Mesodermal cell (in vitro differentiated cells): ENCODE measurements around the gene CALM3.

Experiments
- H3K27ac ChIP-seq: 2 replicates; pipeline ENCODE4 v1.7.0; 2013; ENCODE audit warnings: mild to moderate bottlenecking, low read depth, low read length, moderate library complexity; ENCODE audit not compliant: severe bottlenecking
- H3K36me3 ChIP-seq: 2 replicates; pipeline ENCODE4 v1.7.1; 2013; ENCODE audit warnings: mild to moderate bottlenecking, low read length, moderate library complexity; ENCODE audit not compliant: control insufficient read depth, insufficient read depth
- H3K4me1 ChIP-seq: one replicate; pipeline ENCODE4 v1.7.1; 2013; ENCODE audit warnings: mild to moderate bottlenecking, low read length; ENCODE audit not compliant: insufficient read depth, control insufficient read depth, poor library complexity, severe bottlenecking
- H3K4me3 ChIP-seq: 2 replicates; pipeline ENCODE4 v1.7.0; 2013; ENCODE audit warnings: low read length, control low read depth, mild to moderate bottlenecking; ENCODE audit not compliant: insufficient read depth, poor library complexity, severe bottlenecking; ENCODE audit errors: extremely low read depth
- H3K9me3 ChIP-seq: 2 replicates; pipeline ENCODE4 v1.7.1; 2013; ENCODE audit warnings: mild to moderate bottlenecking, low read length, moderate library complexity; ENCODE audit not compliant: control insufficient read depth
- WGBS, 2 experiments: methylation state at CpG; one replicate each; pipeline ENCODE4 v1.1.5; 2013; ENCODE audit warnings: missing lambda C conversion rate in 2 of 2; ENCODE audit not compliant: insufficient coverage in 2 of 2; 5-methylcytosine and 5-hydroxymethylcytosine counted together

CALM3 gene

DNA sequence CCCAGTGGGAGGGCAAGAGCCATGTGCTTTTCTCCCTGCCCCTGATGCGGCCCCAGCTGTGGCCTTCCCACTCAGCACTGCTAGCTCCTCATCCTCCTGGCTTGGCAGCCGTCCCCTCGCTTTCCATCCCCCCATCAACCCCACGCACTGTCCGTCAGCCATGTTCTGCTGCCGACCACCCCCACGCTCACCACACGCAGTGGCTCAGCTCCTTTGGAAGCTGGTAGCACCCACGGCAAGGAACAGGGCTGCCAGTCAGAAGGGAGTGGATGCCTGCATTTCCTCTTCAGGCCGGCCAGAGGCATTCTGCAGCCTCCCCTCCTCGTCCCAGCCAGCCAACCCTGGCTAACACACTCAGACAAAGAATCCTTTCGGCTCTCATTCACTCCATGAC, 6.3 kb downstream of the CALM3 start:
- WGBS, 2 experiments, result 93 to 97% methylated on average over 10 to 12 of the region's 12 CpGs
- Histone ChIP-seq H3K9me3 (no peaks in the 10 kb centered on the region), H3K36me3 (peaks cover 81% of the 10 kb centered on the region), H3K27ac (no peak overlapping the region), H3K4me3 (no peak overlapping the region), H3K4me1 (peaks cover 18% of the 10 kb centered on the region)

DNA sequence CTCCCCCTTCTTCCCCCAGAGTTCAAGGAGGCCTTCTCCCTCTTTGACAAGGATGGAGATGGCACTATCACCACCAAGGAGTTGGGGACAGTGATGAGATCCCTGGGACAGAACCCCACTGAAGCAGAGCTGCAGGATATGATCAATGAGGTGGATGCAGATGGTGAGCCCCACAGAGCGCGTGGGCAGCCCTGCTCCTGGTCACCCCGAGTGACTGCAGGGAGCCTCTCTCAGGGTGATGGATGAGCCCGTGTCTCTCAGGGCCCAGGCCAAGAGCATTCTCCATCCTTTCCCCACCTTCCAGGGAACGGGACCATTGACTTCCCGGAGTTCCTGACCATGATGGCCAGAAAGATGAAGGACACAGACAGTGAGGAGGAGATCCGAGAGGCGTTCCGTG, 7.0 kb downstream of the CALM3 start:
- peaks cover 74% of the 10 kb centered on the region for H3K36me3 ChIP-seq
- no peak overlapping the region for H3K27ac ChIP-seq
- no peaks in the 10 kb centered on the region for H3K9me3 ChIP-seq
- H3K4me3 ChIP-seq, result no peak overlapping the region
- 93 to 99% methylated on average over 9 of the region's 9 CpGs for WGBS, 2 experiments
- H3K4me1 ChIP-seq, result peaks cover 11% of the 10 kb centered on the region

DNA sequence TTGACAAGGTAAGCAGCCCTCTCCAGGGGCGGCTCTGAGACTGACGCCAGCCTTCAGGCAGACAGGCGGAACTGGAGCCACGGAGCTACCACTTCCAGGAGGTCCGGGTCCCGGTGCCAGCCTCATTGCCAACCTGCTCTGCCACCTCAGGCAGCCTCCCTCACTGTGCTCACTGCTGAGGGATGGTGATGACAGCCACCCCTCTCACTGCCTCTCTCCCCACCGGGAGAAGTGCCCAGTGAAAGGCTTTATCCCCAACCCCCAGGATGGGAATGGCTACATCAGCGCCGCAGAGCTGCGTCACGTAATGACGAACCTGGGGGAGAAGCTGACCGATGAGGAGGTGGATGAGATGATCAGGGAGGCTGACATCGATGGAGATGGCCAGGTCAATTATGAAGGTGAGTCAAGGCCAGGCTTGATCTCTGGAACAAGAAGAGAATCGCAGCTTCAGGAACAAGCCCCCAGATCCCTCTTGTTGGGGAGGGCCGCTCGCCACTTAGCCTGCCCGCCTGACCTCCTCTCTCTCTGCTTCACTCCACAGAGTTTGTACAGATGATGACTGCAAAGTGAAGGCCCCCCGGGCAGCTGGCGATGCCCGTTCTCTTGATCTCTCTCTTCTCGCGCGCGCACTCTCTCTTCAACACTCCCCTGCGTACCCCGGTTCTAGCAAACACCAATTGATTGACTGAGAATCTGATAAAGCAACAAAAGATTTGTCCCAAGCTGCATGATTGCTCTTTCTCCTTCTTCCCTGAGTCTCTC, 7.6 kb downstream of the CALM3 start:
- WGBS, 2 experiments, result 96 to 97% methylated on average over 25 to 27 of the region's 27 CpGs
- Histone ChIP-seq H3K9me3 (no peaks in the 10 kb centered on the region), H3K36me3 (peaks cover 68% of the 10 kb centered on the region), H3K27ac (no peak overlapping the region), H3K4me1 (peaks cover 5% of the 10 kb centered on the region), H3K4me3 (no peak overlapping the region)

DNA sequence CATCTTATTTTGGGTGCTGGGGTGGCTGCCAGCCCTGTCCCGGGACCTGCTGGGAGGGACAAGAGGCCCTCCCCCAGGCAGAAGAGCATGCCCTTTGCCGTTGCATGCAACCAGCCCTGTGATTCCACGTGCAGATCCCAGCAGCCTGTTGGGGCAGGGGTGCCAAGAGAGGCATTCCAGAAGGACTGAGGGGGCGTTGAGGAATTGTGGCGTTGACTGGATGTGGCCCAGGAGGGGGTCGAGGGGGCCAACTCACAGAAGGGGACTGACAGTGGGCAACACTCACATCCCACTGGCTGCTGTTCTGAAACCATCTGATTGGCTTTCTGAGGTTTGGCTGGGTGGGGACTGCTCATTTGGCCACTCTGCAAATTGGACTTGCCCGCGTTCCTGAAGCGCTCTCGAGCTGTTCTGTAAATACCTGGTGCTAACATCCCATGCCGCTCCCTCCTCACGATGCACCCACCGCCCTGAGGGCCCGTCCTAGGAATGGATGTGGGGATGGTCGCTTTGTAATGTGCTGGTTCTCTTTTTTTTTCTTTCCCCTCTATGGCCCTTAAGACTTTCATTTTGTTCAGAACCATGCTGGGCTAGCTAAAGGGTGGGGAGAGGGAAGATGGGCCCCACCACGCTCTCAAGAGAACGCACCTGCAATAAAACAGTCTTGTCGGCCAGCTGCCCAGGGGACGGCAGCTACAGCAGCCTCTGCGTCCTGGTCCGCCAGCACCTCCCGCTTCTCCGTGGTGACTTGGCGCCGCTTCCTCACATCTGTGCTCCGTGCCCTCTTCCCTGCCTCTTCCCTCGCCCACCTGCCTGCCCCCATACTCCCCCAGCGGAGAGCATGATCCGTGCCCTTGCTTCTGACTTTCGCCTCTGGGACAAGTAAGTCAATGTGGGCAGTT, 8.6 kb downstream of the CALM3 start:
- H3K36me3 ChIP-seq, result peaks cover 61% of the 10 kb centered on the region
- H3K9me3 ChIP-seq, result no peaks in the 10 kb centered on the region
- no peak overlapping the region for H3K4me3 ChIP-seq
- no peak overlapping the region for H3K27ac ChIP-seq
- H3K4me1 ChIP-seq, result no peaks in the 10 kb centered on the region
- 88 to 93% methylated on average over 21 to 25 of the region's 30 CpGs for WGBS, 2 experiments

DNA sequence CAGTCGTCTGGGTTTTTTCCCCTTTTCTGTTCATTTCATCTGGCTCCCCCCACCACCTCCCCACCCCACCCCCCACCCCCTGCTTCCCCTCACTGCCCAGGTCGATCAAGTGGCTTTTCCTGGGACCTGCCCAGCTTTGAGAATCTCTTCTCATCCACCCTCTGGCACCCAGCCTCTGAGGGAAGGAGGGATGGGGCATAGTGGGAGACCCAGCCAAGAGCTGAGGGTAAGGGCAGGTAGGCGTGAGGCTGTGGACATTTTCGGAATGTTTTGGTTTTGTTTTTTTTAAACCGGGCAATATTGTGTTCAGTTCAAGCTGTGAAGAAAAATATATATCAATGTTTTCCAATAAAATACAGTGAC, 9.3 kb downstream of the CALM3 start:
- Histone ChIP-seq H3K9me3 (no peaks in the 10 kb centered on the region), H3K4me1 (no peaks in the 10 kb centered on the region), H3K36me3 (peaks cover 54% of the 10 kb centered on the region), H3K27ac (peak overlapping the region; percentile 16), H3K4me3 (no peak overlapping the region)
- WGBS, 2 experiments, result no CpG with 5 or more reads among the region's 5 CpGs

DNA sequence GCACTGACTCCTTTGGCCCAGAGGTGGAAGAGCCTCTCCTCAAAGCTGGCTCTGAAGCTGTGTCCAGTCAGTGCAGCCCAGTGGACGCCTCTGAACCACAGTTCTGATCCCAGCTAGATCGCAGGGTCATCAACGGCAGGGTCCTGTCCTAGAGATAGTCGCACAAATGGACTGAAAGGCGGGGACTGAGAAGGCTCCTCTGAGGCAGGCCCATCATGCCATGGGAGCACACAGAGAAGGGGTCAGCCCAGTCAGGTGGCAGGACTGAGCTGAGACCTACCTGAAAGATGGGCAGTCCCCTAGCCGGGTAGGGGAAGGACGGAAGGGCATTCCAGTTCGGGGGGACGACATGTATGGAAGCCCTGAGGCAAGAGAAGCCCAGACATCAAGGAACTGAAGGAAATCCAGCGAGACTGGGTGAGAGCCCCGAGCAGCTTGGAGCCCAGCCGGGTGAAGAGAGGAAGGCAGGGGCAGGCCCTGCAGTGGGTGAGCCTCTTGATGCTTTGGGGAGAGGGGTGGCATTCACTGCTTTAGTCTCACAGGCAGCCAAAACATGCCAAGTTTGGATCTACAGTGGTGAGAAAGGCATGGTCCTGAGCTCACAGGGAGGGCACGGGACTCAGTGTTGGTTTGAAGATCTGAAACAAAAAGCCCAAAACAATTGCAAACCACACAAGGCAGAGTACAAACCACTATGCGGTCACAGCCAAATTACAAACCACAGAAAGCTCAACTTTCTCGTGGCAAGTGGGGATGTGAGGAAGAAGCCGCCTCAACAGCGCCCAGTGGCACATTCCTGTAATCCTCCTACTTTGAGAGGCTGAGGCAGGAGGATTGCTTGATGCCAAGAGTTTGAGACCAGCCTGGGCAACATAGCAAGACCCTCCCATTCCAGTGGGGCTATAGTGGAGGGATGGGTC, 10.0 kb downstream of the CALM3 start:
- Histone ChIP-seq H3K27ac (peak overlapping the region; percentile 16), H3K4me1 (no peaks in the 10 kb centered on the region), H3K36me3 (peaks cover 47% of the 10 kb centered on the region), H3K4me3 (no peak overlapping the region), H3K9me3 (no peaks in the 10 kb centered on the region)
- WGBS, 2 experiments, result 89 to 94% methylated on average over 12 to 15 of the region's 17 CpGs

DNA sequence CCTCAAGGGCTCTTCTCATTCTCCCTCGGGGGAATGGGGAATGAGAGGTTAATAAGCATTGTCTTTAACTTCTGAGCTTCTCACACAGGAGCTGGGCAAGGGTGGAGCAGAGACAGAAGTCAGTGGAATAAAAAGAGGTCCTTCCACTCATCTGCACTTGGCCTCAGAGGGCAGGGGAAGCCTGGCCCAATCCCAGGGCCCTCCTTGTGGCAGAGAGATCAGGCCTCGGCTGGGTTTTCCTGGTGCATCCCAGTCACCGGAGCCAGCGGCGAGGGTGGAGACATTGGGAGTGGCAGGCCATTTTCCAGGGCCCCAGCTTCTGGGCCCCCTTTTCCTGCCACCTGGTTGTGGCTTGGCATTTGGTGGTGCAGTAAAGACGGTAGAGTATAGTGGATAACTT, 10.6 kb downstream of the CALM3 start:
- H3K4me1 ChIP-seq, result no peaks in the 10 kb centered on the region
- WGBS, 2 experiments, result 91 to 94% methylated on average over 4 to 6 of the region's 6 CpGs
- no peak overlapping the region for H3K27ac ChIP-seq
- H3K9me3 ChIP-seq, result no peaks in the 10 kb centered on the region
- peaks cover 40% of the 10 kb centered on the region for H3K36me3 ChIP-seq
- H3K4me3 ChIP-seq, result no peak overlapping the region

DNA sequence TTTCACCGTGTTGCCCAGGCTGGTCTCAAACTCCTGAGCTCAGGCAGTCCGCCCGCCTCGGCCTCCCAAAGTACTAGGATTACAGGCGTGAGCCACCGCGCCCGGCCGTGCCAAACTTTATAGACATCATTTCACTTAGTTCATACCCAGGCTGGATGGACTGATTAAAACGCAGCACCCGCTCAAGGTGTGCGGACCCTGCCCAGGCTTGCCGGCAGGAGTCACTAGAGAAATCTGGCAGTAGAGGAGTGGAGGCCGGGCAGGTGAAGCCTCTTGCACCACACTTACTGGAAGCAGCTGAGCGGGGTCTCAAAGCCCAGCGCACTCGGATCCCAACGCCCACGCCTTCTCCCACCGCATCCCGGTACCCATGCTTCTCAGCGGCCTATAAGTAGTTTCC, 12.4 kb downstream of the CALM3 start:
- H3K27ac ChIP-seq, result no peak overlapping the region
- H3K4me3 ChIP-seq, result no peak overlapping the region
- H3K9me3 ChIP-seq, result no peaks in the 10 kb centered on the region
- 92 to 93% methylated on average over 14 to 19 of the region's 22 CpGs for WGBS, 2 experiments
- peaks cover 4% of the 10 kb centered on the region for H3K4me1 ChIP-seq
- peaks cover 23% of the 10 kb centered on the region for H3K36me3 ChIP-seq

DNA sequence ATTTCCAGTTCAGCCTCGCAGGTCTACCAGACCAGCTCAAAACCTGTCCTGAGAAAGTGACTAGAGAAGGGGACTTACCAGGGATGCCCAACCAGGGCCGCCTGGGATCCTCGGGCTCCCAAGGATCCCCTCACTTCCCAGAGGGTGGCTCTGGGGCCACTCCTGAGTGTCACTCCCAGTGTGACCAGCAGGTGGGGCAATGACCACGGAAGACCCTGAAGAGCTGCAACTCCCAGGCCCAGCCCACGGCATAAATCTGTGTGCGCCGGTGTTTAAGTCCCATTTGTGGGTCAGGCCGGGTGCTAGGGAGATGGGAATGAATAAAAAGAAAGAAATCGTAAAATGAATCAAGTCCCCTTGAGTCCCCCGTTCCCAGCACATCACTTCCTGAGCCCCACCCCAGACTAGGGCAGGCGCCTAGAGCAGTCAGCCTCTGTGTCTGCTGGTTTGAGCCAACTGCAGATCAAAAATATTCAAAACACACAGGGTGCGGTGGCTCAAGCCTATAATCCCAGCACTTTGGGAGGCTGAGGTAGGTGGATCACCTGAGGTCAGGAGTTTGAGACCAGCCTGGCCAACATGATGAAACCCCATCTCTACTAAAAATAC, 13.1 kb downstream of the CALM3 start:
- H3K9me3 ChIP-seq, result no peaks in the 10 kb centered on the region
- WGBS, 2 experiments, result 7 to 38% methylated on average over 5 to 8 of the region's 12 CpGs
- peaks cover 4% of the 10 kb centered on the region for H3K4me1 ChIP-seq
- no peak overlapping the region for H3K27ac ChIP-seq
- H3K4me3 ChIP-seq, result no peak overlapping the region
- peaks cover 16% of the 10 kb centered on the region for H3K36me3 ChIP-seq

DNA sequence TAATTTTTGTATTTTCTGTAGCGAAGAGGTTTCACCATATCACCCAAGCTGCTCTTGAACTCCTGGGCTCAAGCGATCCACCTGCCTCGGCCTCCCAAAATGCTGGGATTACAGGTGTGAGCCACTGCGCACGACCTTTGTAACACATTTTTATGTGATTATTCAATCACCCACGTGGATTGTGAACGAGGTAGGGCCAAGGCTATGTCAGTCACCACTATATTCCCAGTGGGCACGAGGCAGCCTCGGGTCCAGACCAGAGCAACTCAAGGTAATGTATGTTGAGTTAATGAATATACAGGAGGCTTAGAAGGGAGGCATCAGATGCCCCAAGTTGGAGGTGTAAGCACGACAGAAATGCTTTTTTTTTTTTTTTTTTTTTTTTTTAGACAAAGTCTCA, 14.8 kb downstream of the CALM3 start:
- H3K36me3 ChIP-seq, result peaks cover under 1% of the 10 kb centered on the region
- H3K4me1 ChIP-seq, result peaks cover 18% of the 10 kb centered on the region
- no peak overlapping the region for H3K4me3 ChIP-seq
- WGBS, 2 experiments, result 90 to 93% methylated on average over 7 to 8 of the region's 10 CpGs
- H3K9me3 ChIP-seq, result no peaks in the 10 kb centered on the region
- H3K27ac ChIP-seq, result no peak overlapping the region
